ENCODE measurements around the gene MAP2K4.

DNA sequence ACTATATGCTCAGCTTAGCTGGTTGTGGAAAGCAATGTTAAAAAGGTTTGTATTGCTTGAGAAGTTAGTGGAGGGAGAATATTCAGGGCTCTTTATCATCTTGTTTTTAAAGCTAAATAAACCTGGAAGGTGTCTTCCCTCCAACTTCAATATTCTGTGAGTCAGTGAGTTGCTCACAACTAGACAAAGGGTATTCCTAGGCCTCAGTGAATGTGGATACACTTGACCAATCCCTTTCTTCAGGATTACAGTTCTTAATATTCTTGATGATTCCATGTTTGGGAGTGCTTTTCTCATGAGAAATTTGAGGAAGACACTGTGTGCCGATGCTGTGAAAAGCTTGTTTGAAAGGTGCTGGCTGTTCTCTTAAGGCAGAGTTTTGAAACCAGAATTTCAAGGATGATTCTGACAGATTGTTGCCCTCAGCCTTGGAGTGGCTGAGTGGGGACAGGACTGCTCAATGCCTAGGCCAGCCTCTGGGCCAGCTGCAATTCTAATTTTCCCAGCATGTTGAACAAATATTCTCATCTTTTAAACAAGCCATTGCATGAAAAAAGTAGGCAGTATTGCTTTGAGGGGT is 30.1 kb downstream of the MAP2K4 start:
- TF ChIP-seq, protein P1, sequence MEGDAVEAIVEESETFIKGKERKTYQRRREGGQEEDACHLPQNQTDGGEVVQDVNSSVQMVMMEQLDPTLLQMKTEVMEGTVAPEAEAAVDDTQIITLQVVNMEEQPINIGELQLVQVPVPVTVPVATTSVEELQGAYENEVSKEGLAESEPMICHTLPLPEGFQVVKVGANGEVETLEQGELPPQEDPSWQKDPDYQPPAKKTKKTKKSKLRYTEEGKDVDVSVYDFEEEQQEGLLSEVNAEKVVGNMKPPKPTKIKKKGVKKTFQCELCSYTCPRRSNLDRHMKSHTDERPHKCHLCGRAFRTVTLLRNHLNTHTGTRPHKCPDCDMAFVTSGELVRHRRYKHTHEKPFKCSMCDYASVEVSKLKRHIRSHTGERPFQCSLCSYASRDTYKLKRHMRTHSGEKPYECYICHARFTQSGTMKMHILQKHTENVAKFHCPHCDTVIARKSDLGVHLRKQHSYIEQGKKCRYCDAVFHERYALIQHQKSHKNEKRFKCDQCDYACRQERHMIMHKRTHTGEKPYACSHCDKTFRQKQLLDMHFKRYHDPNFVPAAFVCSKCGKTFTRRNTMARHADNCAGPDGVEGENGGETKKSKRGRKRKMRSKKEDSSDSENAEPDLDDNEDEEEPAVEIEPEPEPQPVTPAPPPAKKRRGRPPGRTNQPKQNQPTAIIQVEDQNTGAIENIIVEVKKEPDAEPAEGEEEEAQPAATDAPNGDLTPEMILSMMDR (conservative IDR thresholded peaks at IDR 0.05 in 1 of 2, IDR thresholded peaks at IDR 0.05 in 1 of 2; ENCODE audit: low read depth in 1 of 2, low read length in 2 of 2): no peak
- TF ChIP-seq EZH2 (IDR thresholded peaks at IDR 0.05; ENCODE audit: low read length, missing control alignments): no peak

Data from fibroblast of lung (primary cell).